ENCODE data around the gene ZIM2.

ZIM2 gene

GRCh38 chr19:56725829-56726424 lies 114.6 kb downstream of the ZIM2 start:
- no peak for DNase-seq (ENCODE audit: low read depth, low spot score)
- no peak overlapping the region for H3K4me3 ChIP-seq (ENCODE audit: low read length)

All from Jurkat, Clone E6-1 (cell line).